GM12878 (cell line): ENCODE measurements around the gene OR2L8. TPM values are rescaled to one million over a fixed set of nuclear protein-coding genes. Genes with fewer than 3 reads are reported as not detected.
A peak's percentile ranks its signal among the peaks of the same experiment; 100 is the strongest.

ENCODE experiments used
- ATAC-seq: fragments of 200-7000 bp; cut with Tn5 transposase; 3 replicates; pipeline ENCODE4 v1.9.1; 2020; ENCODE audit warnings: mild to moderate bottlenecking, moderate library complexity
- BruUV-seq: library from RNA; stranded (reverse); fragments of 400-500 nt; replicated peaks from 2 replicates; lab custom pipeline; 2021; lab: Mats Ljungman, UMichigan
- CTCF ChIA-PET: fragments of 300-600 bp; sonication (Branson Sonifier 250); formaldehyde crosslinking; extraction: SDS; loops from one replicate; lab custom pipeline; 2021; ENCODE audit warnings: inconsistent platforms; lab: Yijun Ruan, JAX
- POLR2A ChIA-PET: fragments of 350-600 bp; formaldehyde crosslinking; extraction: SDS; loops from one replicate; lab custom pipeline; 2021; ENCODE audit warnings: inconsistent platforms; lab: Charles Lee
- RAD21 ChIA-PET: fragments of 300-600 bp; sonication (Branson Sonifier 250); formaldehyde crosslinking; loops from one replicate; lab custom pipeline; 2023; ENCODE audit warnings: antibody characterized with exemption; ENCODE audit not compliant: unreplicated experiment; lab: Charles Lee
- SMC1A ChIA-PET: fragments of 300-600 bp; sonication (Branson Sonifier 250); formaldehyde crosslinking; loops from one replicate; lab custom pipeline; 2023; ENCODE audit not compliant: unreplicated experiment, uncharacterized antibody; lab: Charles Lee
- DNase-seq: peaks from one replicate; pipeline ENCODE4 v3.0.0-alpha.2; 2011; ENCODE audit warnings: low read depth, low spot score
- FAIRE-seq: peaks from 3 replicates; lab custom pipeline; 2011; peaks lifted over from hg19 to GRCh38; lab: Jason Lieb, UNC
- H2AFZ ChIP-seq: 2 replicates; pipeline ENCODE4 v1.6.0; 2011; ENCODE audit warnings: low read depth, low read length, control low read depth; ENCODE audit not compliant: control insufficient read depth
- H3K27ac ChIP-seq: 2 replicates; pipeline ENCODE4 v1.5.1; 2011; ENCODE audit warnings: control low read depth; ENCODE audit not compliant: control insufficient read depth, insufficient read depth
- H3K27me3 ChIP-seq, 2 experiments: replicated peaks in 1 of 2; 2 replicates each; pipeline versions ENCODE4 v1.6.0 to v1.6.1; 2011; ENCODE audit warnings: low read length in 1 of 2; ENCODE audit not compliant: control insufficient read depth in 2 of 2, insufficient read depth in 2 of 2
- H3K36me3 ChIP-seq, 2 experiments: 2 replicates each; pipeline ENCODE4 v1.5.1; 2011; ENCODE audit warnings: low read length in 1 of 2; ENCODE audit not compliant: control insufficient read depth in 2 of 2, insufficient read depth in 2 of 2
- H3K4me1 ChIP-seq: 2 replicates; pipeline ENCODE4 v1.6.1; 2011; ENCODE audit warnings: mild to moderate bottlenecking, low read length, moderate library complexity, mixed read lengths; ENCODE audit not compliant: control insufficient read depth, insufficient read depth
- H3K4me2 ChIP-seq: 2 replicates; pipeline ENCODE4 v1.6.0; 2011; ENCODE audit warnings: control low read depth; ENCODE audit not compliant: control insufficient read depth, insufficient read depth
- H3K4me3 ChIP-seq: fragments of 200-600 bp; sonication (generic); 2 replicates; pipeline ENCODE4 v1.5.1; 2016
- H3K79me2 ChIP-seq: 2 replicates; pipeline ENCODE4 v1.6.0; 2011; ENCODE audit warnings: low read length; ENCODE audit not compliant: control insufficient read depth, insufficient read depth
- H3K9ac ChIP-seq: 2 replicates; pipeline ENCODE4 v1.8.0; 2011; ENCODE audit warnings: low read length, control low read depth, mixed read lengths; ENCODE audit not compliant: control insufficient read depth, insufficient read depth
- H3K9me3 ChIP-seq: replicated peaks from 3 replicates; pipeline ENCODE4 v1.5.1; 2011; ENCODE audit warnings: mild to moderate bottlenecking, low read length; ENCODE audit not compliant: control insufficient read depth, insufficient read depth
- H4K20me1 ChIP-seq: 2 replicates; pipeline ENCODE4 v1.6.0; 2011; ENCODE audit not compliant: control insufficient read depth, insufficient read depth
- BCLAF1 ChIP-seq: fragments of 450-650 bp; IDR thresholded peaks from 2 replicates; pipeline ENCODE4 v1.6.1; 2017; ENCODE audit warnings: antibody characterized with exemption, mild to moderate bottlenecking, moderate library complexity
- BHLHE40 ChIP-seq, 2 experiments: fragments of 450-650 bp in 1 of 2; IDR thresholded peaks; 2 replicates each; pipeline ENCODE4 v1.6.1; 2011 to 2017; ENCODE audit warnings: low read depth in 2 of 2, borderline replicate concordance in 1 of 2, improper control_type of control experiment in 1 of 2, low read length in 1 of 2, mild to moderate bottlenecking in 1 of 2
- CUX1 ChIP-seq: IDR thresholded peaks from 2 replicates; pipeline ENCODE4 v1.6.1; 2012; ENCODE audit warnings: improper control_type of control experiment, low read depth, low read length; ENCODE audit not compliant: insufficient replicate concordance
- GABPA ChIP-seq: IDR thresholded peaks from 2 replicates; pipeline ENCODE4 v1.6.1; 2014; ENCODE audit warnings: antibody characterized with exemption, low read depth, mild to moderate bottlenecking, inconsistent platforms
- JUNB ChIP-seq: IDR thresholded peaks from 2 replicates; pipeline ENCODE4 v1.6.1; 2016; ENCODE audit warnings: antibody characterized with exemption, mild to moderate bottlenecking
- NR2C1 ChIP-seq: fragments of 450-650 bp; IDR thresholded peaks from 2 replicates; pipeline ENCODE4 v1.6.1; 2017; ENCODE audit warnings: antibody characterized with exemption, mild to moderate bottlenecking, moderate library complexity
- RCOR1 ChIP-seq: conservative IDR thresholded peaks from 2 replicates; pipeline ENCODE4 v1.6.1; 2012; ENCODE audit warnings: low read depth, low read length, improper control_type of control experiment
- RUNX3 ChIP-seq: IDR thresholded peaks from 2 replicates; pipeline ENCODE4 v1.6.1; 2012; ENCODE audit warnings: low read length, inconsistent platforms
- SMARCA5 ChIP-seq: fragments of 450-650 bp; IDR thresholded peaks from 2 replicates; pipeline ENCODE4 v1.6.1; 2017; ENCODE audit warnings: mild to moderate bottlenecking
- SMC3 ChIP-seq: IDR thresholded peaks from 2 replicates; pipeline ENCODE4 v1.6.1; 2011; ENCODE audit warnings: low read length, improper control_type of control experiment, borderline replicate concordance
- SPI1 ChIP-seq: IDR thresholded peaks from 2 replicates; pipeline ENCODE4 v1.6.1; 2011; ENCODE audit warnings: low read depth, mild to moderate bottlenecking, low read length, moderate library complexity, borderline replicate concordance; ENCODE audit not compliant: insufficient read depth
- SRF ChIP-seq, 2 experiments: IDR thresholded peaks; 2 replicates each; pipeline ENCODE4 v1.6.1; 2011; ENCODE audit warnings: low read depth in 2 of 2, low read length in 2 of 2, mild to moderate bottlenecking in 1 of 2, moderate library complexity in 1 of 2
- USF2 ChIP-seq: IDR thresholded peaks from 2 replicates; pipeline ENCODE4 v1.6.1; 2011; ENCODE audit warnings: low read depth, low read length, improper control_type of control experiment, borderline replicate concordance
- ZSCAN29 ChIP-seq: fragments of 450-650 bp; IDR thresholded peaks from 2 replicates; pipeline ENCODE4 v1.6.1; 2017; ENCODE audit warnings: mild to moderate bottlenecking, moderate library complexity
- WGBS: methylation state at CpG from one replicate; pipeline ENCODE4 v1.1.6; 2016; ENCODE audit warnings: low lambda C conversion rate; ENCODE audit not compliant: insufficient replicate concordance, insufficient coverage; ENCODE audit errors: missing lambda C conversion rate; 5-methylcytosine and 5-hydroxymethylcytosine counted together
- in situ Hi-C: fragments of 300-500 bp; cut with MboI; formaldehyde crosslinking; loops from 9 replicates; pipeline ENCODE4 v1.14.3; 2018; ENCODE audit warnings: mixed read lengths
- intact Hi-C: fragments of 100-400 bp; cut with micrococcal nuclease; formaldehyde crosslinking; loops from one replicate; pipeline ENCODE4 v1.14.2; 2022; ENCODE audit not compliant: unreplicated experiment
- polyA plus RNA-seq, 11 experiments: library from polyadenylated mRNA; depleted of rRNA in 4 of 11; unstranded in 6 of 11; stranded (reverse) in 5 of 11; fragments of >200 nt; fragmentation: Nextera tagmentation in 4 of 11; fragmentation: Illumina TruSeq in 1 of 11; extraction: Ambion mirVana in 4 of 11; extraction: Trizol in 1 of 11; gene quantifications; 1 replicate in 1 of 11; 2 replicates in 10 of 11; pipeline versions ENCODE4 v1.2.1 to v1.2.3, GENCODE V29; 2011 to 2016; ENCODE audit warnings: inconsistent platforms in 2 of 11, missing spikeins in 2 of 11, low read depth in 1 of 11
- total RNA-seq, 4 experiments: library from RNA; depleted of rRNA in 3 of 4; stranded (reverse); fragments of >200 nt in 3 of 4; fragmentation: Illumina TruSeq in 1 of 4; extraction: Trizol in 1 of 4; gene quantifications; 2 replicates each; pipeline versions ENCODE4 v1.2.1 to v1.2.3, GENCODE V29; 2013 to 2021

The OR2L8 gene
- total and polyA plus RNA-seq, 10 of the 15 experiments (the other 5 are each of a cell fraction or from before 2014, with no cell fraction given), result not detected

- Histone ChIP-seq H3K27me3 (no peaks in the 10 kb centered on the region), H3K9ac (no peak overlapping the region), H3K36me3 (no peaks in the 10 kb centered on the region), H3K4me3 (no peak overlapping the region), H3K27ac (peak overlapping the region; percentile 52; the same call in 1 of the 2 replicates), H3K79me2 (no peaks in the 10 kb centered on the region), H3K4me2 (peak overlapping the region; percentile 87), H3K4me1 (peaks cover 9% of the 10 kb centered on the region), H4K20me1 (no peaks in the 10 kb centered on the region), H3K9me3 (no peaks in the 10 kb centered on the region), H2AFZ (peak overlapping the region; percentile 21)
- ChIA-PET RAD21 (no interaction called here), CTCF (no interaction called here), SMC1A (no interaction called here), POLR2A (no interaction called here)
- peak; percentile 31 for DNase-seq
- peak; percentile 93 for FAIRE-seq
- intact Hi-C loops, result no loop called here
- 6% methylated on average over 4 of the region's 5 CpGs for WGBS
- in situ Hi-C loops, result no loop called here
- ATAC-seq, result peak; percentile 90
- BruUV-seq, result no TSS peak
- TF ChIP-seq SPI1, result peak; percentile 80
- TF ChIP-seq SRF (IDR thresholded peaks at IDR 0.05; ENCODE audit: low read depth in 2 of 2, low read length in 2 of 2), result no peak
- TF ChIP-seq USF2, result no peak
- no peak for TF ChIP-seq NR2C1
- TF ChIP-seq CUX1, result peak; percentile 46
- TF ChIP-seq GABPA, result 0 out of 2 replicates have a peak, but pooled peaks have one; percentile 17
- TF ChIP-seq BCLAF1, result no peak
- TF ChIP-seq RCOR1, result no peak
- no peak for TF ChIP-seq SMC3
- peak in 1 of 2 experiments; percentile 47; a peak in 1 of 4 replicates for TF ChIP-seq BHLHE40 (IDR thresholded peaks at IDR 0.05; ENCODE audit: borderline replicate concordance in 1 of 2, low read depth in 2 of 2, low read length in 1 of 2)
- no peak for TF ChIP-seq ZSCAN29
- peak; percentile 28; the same call in 1 of the 2 replicates for TF ChIP-seq RUNX3
- no peak for TF ChIP-seq JUNB
- no peak for TF ChIP-seq SMARCA5
These were observed 18.0 kb downstream of the OR2L8 start for GRCh38 chr1:247966532-247967204.
